Smooth muscle cell (in vitro differentiated cells): Measurements from ENCODE around the gene IL21R. TPM values are rescaled to one million over a fixed set of nuclear protein-coding genes. Genes with fewer than 3 reads are reported as not detected.

ENCODE experiments used
- DNase-seq: peaks from one replicate; lab custom pipeline; 2025; ENCODE audit not compliant: unreplicated experiment; lab: John Stamatoyannopoulos, UW
- H2AFZ ChIP-seq: fragments of 200-600 bp; sonication (generic); 2 replicates; pipeline ENCODE4 v1.6.0; 2016; ENCODE audit warnings: antibody characterized with exemption, low read depth, mild to moderate bottlenecking
- H3F3A ChIP-seq: fragments of 200-600 bp; sonication (generic); 2 replicates; pipeline ENCODE4 v1.6.0; 2017; ENCODE audit warnings: antibody characterized with exemption, low read depth
- H3K27ac ChIP-seq: fragments of 200-600 bp; sonication (generic); 2 replicates; pipeline ENCODE4 v1.5.1; 2016; ENCODE audit warnings: low read depth, mild to moderate bottlenecking
- H3K27me3 ChIP-seq: fragments of 200-600 bp; sonication (generic); 2 replicates; pipeline ENCODE4 v1.6.1; 2016; ENCODE audit warnings: low read depth, mild to moderate bottlenecking
- H3K36me3 ChIP-seq: fragments of 200-600 bp; sonication (generic); 2 replicates; pipeline ENCODE4 v1.5.1; 2016; ENCODE audit warnings: low read depth
- H3K4me1 ChIP-seq: fragments of 200-600 bp; sonication (generic); 2 replicates; pipeline ENCODE4 v1.5.1; 2016; ENCODE audit warnings: low read depth
- H3K4me2 ChIP-seq: fragments of 200-600 bp; sonication (generic); 2 replicates; pipeline ENCODE4 v1.6.0; 2016; ENCODE audit warnings: mild to moderate bottlenecking
- H3K4me3 ChIP-seq: fragments of 200-600 bp; sonication (generic); 2 replicates; pipeline ENCODE4 v1.5.1; 2016; ENCODE audit warnings: mild to moderate bottlenecking
- H3K79me2 ChIP-seq: fragments of 200-600 bp; sonication (generic); 2 replicates; pipeline ENCODE4 v1.6.0; 2016; ENCODE audit warnings: low read depth, mild to moderate bottlenecking
- H3K9ac ChIP-seq: fragments of 200-600 bp; sonication (generic); 2 replicates; pipeline ENCODE4 v1.6.0; 2016; ENCODE audit warnings: low read depth
- H3K9me3 ChIP-seq: fragments of 200-600 bp; sonication (generic); replicated peaks from 2 replicates; pipeline ENCODE4 v1.5.1; 2016; ENCODE audit warnings: low read depth
- H4K20me1 ChIP-seq: fragments of 200-600 bp; sonication (generic); 2 replicates; pipeline ENCODE4 v1.6.0; 2016; ENCODE audit warnings: low read depth
- CTCF ChIP-seq: fragments of 200-600 bp; sonication (generic); IDR thresholded peaks from 2 replicates; pipeline ENCODE4 v1.5.1; 2017; ENCODE audit warnings: borderline replicate concordance, mild to moderate bottlenecking, antibody characterized with exemption; ENCODE audit not compliant: insufficient read depth, poor library complexity, severe bottlenecking
- WGBS: methylation state at CpG from one replicate; pipeline ENCODE4 v1.1.7; 2016; ENCODE audit warnings: low lambda C conversion rate; 5-methylcytosine and 5-hydroxymethylcytosine counted together
- polyA plus RNA-seq: library from polyadenylated mRNA; unstranded; fragments of >200 nt; fragmentation: Nextera tagmentation; extraction: Ambion mirVana; gene quantifications from 2 replicates; pipeline ENCODE4 v1.2.1, GENCODE V29; 2016
- total RNA-seq: library from RNA; depleted of rRNA; stranded (reverse); fragments of >200 nt; gene quantifications from 2 replicates; pipeline ENCODE4 v1.2.3, GENCODE V29; 2014

The IL21R gene
- total and polyA plus RNA-seq, 2 experiments from 2014 or later: not detected

DNA sequence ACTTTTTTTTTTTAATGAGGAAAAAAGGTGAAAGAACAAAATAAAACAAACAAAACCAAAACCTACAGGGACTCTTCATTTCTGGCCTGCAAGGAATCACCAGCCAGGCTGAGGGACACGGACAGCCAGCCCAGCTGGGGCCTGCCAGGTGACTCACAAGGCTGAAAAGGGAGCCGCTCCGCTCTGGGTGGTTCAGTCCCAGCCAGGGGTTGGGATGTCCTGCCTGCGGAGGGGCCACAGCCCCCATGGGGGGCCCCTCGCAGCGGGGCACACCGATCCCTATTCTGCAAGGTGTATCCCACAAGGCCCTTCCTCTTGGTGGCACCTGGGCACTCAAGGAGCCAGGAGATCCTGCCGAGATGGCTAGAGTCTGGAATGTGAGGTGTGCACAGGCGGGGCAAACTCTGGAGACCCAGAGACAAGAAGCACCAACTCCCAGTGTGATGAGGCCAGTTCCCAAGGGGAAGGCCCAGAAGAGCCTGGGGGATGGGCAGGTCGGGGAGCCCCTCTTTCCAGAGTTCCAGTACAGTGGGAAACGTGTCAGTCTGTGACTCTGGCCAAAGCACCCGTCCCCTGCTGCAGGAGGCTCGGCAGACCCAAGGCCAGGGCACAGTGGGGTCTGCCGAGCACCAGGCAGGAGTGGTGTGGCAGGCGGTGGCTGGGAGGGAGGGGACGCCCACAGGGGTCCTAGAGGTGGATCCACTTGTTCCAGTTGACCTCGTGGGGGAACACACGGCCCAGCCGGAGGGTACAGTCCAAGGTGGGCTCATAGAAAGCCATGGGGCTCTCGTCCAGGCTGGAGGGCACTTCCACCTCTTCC is 58.9 kb downstream of the IL21R start:
- Histone ChIP-seq H4K20me1 (no peaks in the 10 kb centered on the region), H3K4me2 (no peak overlapping the region), H3K4me1 (no peaks in the 10 kb centered on the region), H3K27ac (no peak overlapping the region), H3K27me3 (no peaks in the 10 kb centered on the region), H3K4me3 (no peak overlapping the region), H3K79me2 (no peaks in the 10 kb centered on the region), H3K9me3 (no peaks in the 10 kb centered on the region), H3F3A (no peaks in the 10 kb centered on the region), H3K36me3 (no peaks in the 10 kb centered on the region), H3K9ac (no peak overlapping the region), H2AFZ (no peak overlapping the region)
- no peak for TF ChIP-seq CTCF
- no peak for DNase-seq
- WGBS: 92% methylated on average over 20 of the region's 20 CpGs

DNA sequence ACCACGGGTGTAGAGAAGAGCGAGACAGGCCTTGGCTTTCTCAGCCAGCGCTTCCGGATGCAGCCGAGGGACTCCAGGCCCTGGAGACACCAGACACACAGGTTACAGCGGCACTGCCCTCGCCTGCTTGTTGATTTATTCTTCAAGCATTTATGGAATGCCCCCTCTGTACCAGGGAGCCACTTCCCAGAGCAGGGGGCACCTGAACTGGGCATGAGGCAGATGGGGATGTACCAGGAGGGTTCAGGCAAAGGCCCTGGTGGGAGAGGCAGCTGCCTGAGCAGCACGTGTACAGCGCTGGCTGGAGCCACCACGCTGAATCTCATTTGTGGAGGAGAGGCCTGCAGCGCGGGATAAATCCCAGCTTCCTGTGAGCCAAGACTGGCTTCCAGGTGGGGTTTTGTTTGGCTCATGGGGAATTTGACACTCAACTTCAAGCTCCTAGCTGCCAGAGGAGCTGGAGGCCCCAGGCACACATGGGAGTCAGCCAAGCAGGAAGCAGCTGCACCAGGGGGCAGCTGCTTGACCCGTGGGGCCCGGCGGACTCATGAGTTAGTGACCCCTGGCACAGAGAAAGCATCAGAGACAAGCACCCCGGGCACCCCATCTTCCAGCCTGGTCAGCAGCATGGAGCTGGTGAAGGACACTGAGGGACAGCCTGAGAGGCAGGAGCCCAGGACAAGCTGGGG is 59.7 kb downstream of the IL21R start:
- no peak overlapping the region for H3K9ac ChIP-seq
- H3K36me3 ChIP-seq: no peaks in the 10 kb centered on the region
- TF ChIP-seq CTCF: no peak
- H3K27me3 ChIP-seq: no peaks in the 10 kb centered on the region
- H3K4me3 ChIP-seq: no peak overlapping the region
- H3K4me2 ChIP-seq: no peak overlapping the region
- H3K27ac ChIP-seq: no peak overlapping the region
- no peaks in the 10 kb centered on the region for H3K79me2 ChIP-seq
- no peaks in the 10 kb centered on the region for H3F3A ChIP-seq
- 88% methylated on average over 16 of the region's 16 CpGs for WGBS
- DNase-seq: no peak
- no peak overlapping the region for H2AFZ ChIP-seq
- H4K20me1 ChIP-seq: no peaks in the 10 kb centered on the region
- H3K9me3 ChIP-seq: no peaks in the 10 kb centered on the region
- no peaks in the 10 kb centered on the region for H3K4me1 ChIP-seq

- no peak for DNase-seq
- WGBS: 95% methylated on average over 18 of the region's 18 CpGs
- TF ChIP-seq CTCF: no peak
- Histone ChIP-seq H3K79me2 (no peaks in the 10 kb centered on the region), H2AFZ (no peak overlapping the region), H3K9ac (no peak overlapping the region), H4K20me1 (no peaks in the 10 kb centered on the region), H3K27me3 (no peaks in the 10 kb centered on the region), H3K4me2 (no peak overlapping the region), H3K36me3 (peaks cover 2% of the 10 kb centered on the region), H3K4me1 (no peaks in the 10 kb centered on the region), H3K4me3 (no peak overlapping the region), H3K27ac (no peak overlapping the region), H3F3A (no peaks in the 10 kb centered on the region), H3K9me3 (no peaks in the 10 kb centered on the region)
Measured at GRCh38 chr16:27462200-27462845, 60.3 kb downstream of the IL21R start.
